HG03457 (cell line): ENCODE measurements around the gene SKAP1.

Experiments
- ATAC-seq: cut with Tn5 transposase; IDR thresholded peaks from one replicate; pipeline ENCODE4 v1.9.1; 2021; ENCODE audit warnings: moderate number of reproducible peaks; ENCODE audit not compliant: unreplicated experiment

Gene SKAP1

GRCh38 chr17:48330887-48331286, 99.1 kb downstream of the SKAP1 start:
- no peak for ATAC-seq

GRCh38 chr17:48330421-48330820, 99.6 kb downstream of the SKAP1 start:
- no peak for ATAC-seq

- no peak for ATAC-seq
Observed at GRCh38 chr17:48328457-48328856, 101.6 kb downstream of the SKAP1 start.

GRCh38 chr17:48326310-48326709, 103.7 kb downstream of the SKAP1 start:
- ATAC-seq, result no peak

GRCh38 chr17:48322060-48322459, 108.0 kb downstream of the SKAP1 start:
- ATAC-seq, result no peak

GRCh38 chr17:48317732-48318131, 112.3 kb downstream of the SKAP1 start:
- ATAC-seq, result no peak

- no peak for ATAC-seq
Observed at GRCh38 chr17:48314716-48315115, 115.3 kb downstream of the SKAP1 start.

- ATAC-seq, result no peak
Observed at GRCh38 chr17:48313096-48313755, 116.8 kb downstream of the SKAP1 start.

GRCh38 chr17:48311324-48311723, 118.7 kb downstream of the SKAP1 start:
- no peak for ATAC-seq

GRCh38 chr17:48310748-48311213, 119.2 kb downstream of the SKAP1 start:
- ATAC-seq, result no peak

GRCh38 chr17:48308581-48308980, 121.4 kb downstream of the SKAP1 start:
- no peak for ATAC-seq

GRCh38 chr17:48307814-48308411, 122.1 kb downstream of the SKAP1 start:
- no peak for ATAC-seq

- no peak for ATAC-seq
Observed at GRCh38 chr17:48307255-48307654, 122.8 kb downstream of the SKAP1 start.

- no peak for ATAC-seq
Observed at GRCh38 chr17:48301002-48301401, 129.0 kb downstream of the SKAP1 start.

- no peak for ATAC-seq
Observed at GRCh38 chr17:48299760-48300159, 130.3 kb downstream of the SKAP1 start.

GRCh38 chr17:48297825-48298224, 132.2 kb downstream of the SKAP1 start:
- no peak for ATAC-seq

- no peak for ATAC-seq
Observed at GRCh38 chr17:48296453-48296852, 133.6 kb downstream of the SKAP1 start.

- ATAC-seq, result no peak
Observed at GRCh38 chr17:48295362-48296288, 134.4 kb downstream of the SKAP1 start.

- ATAC-seq, result no peak
Observed at GRCh38 chr17:48294806-48295361, 135.1 kb downstream of the SKAP1 start.

GRCh38 chr17:48294020-48294805, 135.8 kb downstream of the SKAP1 start:
- ATAC-seq, result no peak
